Activated CD8-positive, alpha-beta T cell treated with anti-CD3 and anti-CD28 coated beads for 36 hours (primary cell): ENCODE data around the gene EFHC2. TPM values are rescaled to one million over a fixed set of nuclear protein-coding genes. Genes with fewer than 3 reads are reported as not detected.

Experiments used
- ATAC-seq: fragments of 200-7000 bp; cut with Tn5 transposase; one replicate; pipeline ENCODE4 v1.10.0; 2021; ENCODE audit warnings: mild to moderate bottlenecking, moderate library complexity
- CTCF ChIA-PET: fragments of 350-600 bp; sonication (Branson Sonifier 250); formaldehyde crosslinking; loops from one replicate; lab custom pipeline; 2021; ENCODE audit warnings: antibody characterized with exemption; lab: Charles Lee
- POLR2A ChIA-PET: fragments of 350-600 bp; sonication (Branson Sonifier 250); formaldehyde crosslinking; loops from one replicate; lab custom pipeline; 2021; ENCODE audit warnings: antibody characterized with exemption; lab: Charles Lee
- DNase-seq: peaks from one replicate; pipeline ENCODE4 v3.0.0-alpha.2; 2020
- H3K27ac Mint-ChIP-seq: one replicate; pipeline ENCODE4 v1.8.0; 2021; ENCODE audit warnings: mild to moderate bottlenecking, mixed read lengths
- H3K27me3 Mint-ChIP-seq: one replicate; pipeline ENCODE4 v1.8.0; 2021; ENCODE audit warnings: mixed read lengths
- H3K36me3 Mint-ChIP-seq: one replicate; pipeline ENCODE4 v1.8.0; 2021; ENCODE audit warnings: low read depth, mixed read lengths
- H3K4me1 Mint-ChIP-seq: one replicate; pipeline ENCODE4 v1.8.0; 2021; ENCODE audit warnings: low read depth, mixed read lengths
- H3K4me3 Mint-ChIP-seq: one replicate; pipeline ENCODE4 v1.8.0; 2021; ENCODE audit warnings: mild to moderate bottlenecking, moderate library complexity, mixed read lengths
- H3K9me3 Mint-ChIP-seq: one replicate; pipeline ENCODE4 v1.8.0; 2021; ENCODE audit warnings: mixed read lengths
- CTCF ChIP-seq: fragments of 200-600 bp; IDR thresholded peaks from one replicate; pipeline ENCODE4 v1.8.0; 2022; ENCODE audit warnings: antibody characterized with exemption, mild to moderate bottlenecking
- intact Hi-C: fragments of 100-400 bp; cut with micrococcal nuclease; formaldehyde crosslinking; loops from one replicate; pipeline ENCODE4 v1.10.0; 2022
- total RNA-seq, 2 experiments: library from RNA; stranded (reverse); gene quantifications; one replicate each; pipeline ENCODE4 v1.2.3, GENCODE V29; 2021

The EFHC2 gene
- total RNA-seq, 2 experiments from 2014 or later: 0.20 to 0.31 TPM

DNA sequence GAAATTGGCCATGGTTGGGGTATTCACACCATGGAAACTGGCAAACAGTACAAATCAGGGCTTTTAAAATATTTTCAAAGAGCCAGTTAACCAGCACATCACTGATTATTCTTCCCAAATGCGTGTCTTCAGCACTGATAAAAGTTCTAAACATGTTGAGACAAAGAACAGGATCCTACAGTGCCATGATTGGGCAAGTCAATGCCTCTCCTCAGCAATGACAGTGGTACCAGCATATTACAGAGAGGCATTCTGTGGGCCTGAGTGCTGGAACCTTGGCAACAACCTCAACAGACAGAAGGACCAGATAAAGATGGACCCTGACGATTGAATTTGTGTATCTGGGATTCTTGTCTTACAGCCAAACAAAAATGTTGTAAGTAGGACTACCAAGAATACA lies 108.9 kb downstream of the EFHC2 start:
- H3K4me3 Mint-ChIP-seq: no peak overlapping the region
- TF ChIP-seq CTCF: no peak
- ChIA-PET CTCF (no interaction called here), POLR2A (no interaction called here)
- intact Hi-C loops: no loop called here
- H3K27me3 Mint-ChIP-seq: no peaks in the 10 kb centered on the region
- H3K9me3 Mint-ChIP-seq: no peaks in the 10 kb centered on the region
- DNase-seq (no peak), ATAC-seq (no peak)
- no peaks in the 10 kb centered on the region for H3K4me1 Mint-ChIP-seq
- H3K27ac Mint-ChIP-seq: no peak overlapping the region
- no peaks in the 10 kb centered on the region for H3K36me3 Mint-ChIP-seq

DNA sequence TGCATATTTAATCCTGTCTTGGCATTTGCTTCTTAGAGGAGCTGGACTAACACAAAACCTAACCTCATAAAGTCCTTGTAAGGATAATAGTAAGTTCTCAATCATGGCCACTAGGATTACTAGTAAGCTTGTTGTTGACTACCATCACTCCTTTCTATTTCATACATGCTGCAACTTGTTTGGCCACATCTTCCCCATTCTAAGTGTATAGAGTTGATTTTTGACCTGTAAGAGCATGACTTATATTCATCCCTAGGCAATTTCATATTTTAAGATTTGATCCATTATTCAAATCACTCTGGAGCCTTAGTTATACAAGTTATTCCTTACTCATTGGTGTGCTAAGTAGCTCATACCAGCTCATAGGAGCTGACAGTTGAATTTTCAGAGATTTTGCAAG lies 109.4 kb downstream of the EFHC2 start:
- H3K27me3 Mint-ChIP-seq: no peaks in the 10 kb centered on the region
- ATAC-seq (no peak), DNase-seq (no peak)
- no peak overlapping the region for H3K27ac Mint-ChIP-seq
- ChIA-PET CTCF (no interaction called here), POLR2A (no interaction called here)
- no peak overlapping the region for H3K4me3 Mint-ChIP-seq
- H3K9me3 Mint-ChIP-seq: no peaks in the 10 kb centered on the region
- H3K36me3 Mint-ChIP-seq: no peaks in the 10 kb centered on the region
- intact Hi-C loops: no loop called here
- H3K4me1 Mint-ChIP-seq: no peaks in the 10 kb centered on the region
- no peak for TF ChIP-seq CTCF

- H3K27ac Mint-ChIP-seq: no peak overlapping the region
- intact Hi-C loops: no loop called here
- no peaks in the 10 kb centered on the region for H3K9me3 Mint-ChIP-seq
- H3K4me3 Mint-ChIP-seq: no peak overlapping the region
- ATAC-seq (no peak), DNase-seq (no peak)
- H3K36me3 Mint-ChIP-seq: no peaks in the 10 kb centered on the region
- ChIA-PET POLR2A (no interaction called here), CTCF (interaction anchor here (1.4 kb wide), 1 partner anchor 12 kb away, joined by 4 read pairs; no protein-coding TSS in a partner anchor)
- H3K27me3 Mint-ChIP-seq: no peaks in the 10 kb centered on the region
- H3K4me1 Mint-ChIP-seq: no peaks in the 10 kb centered on the region
- no peak for TF ChIP-seq CTCF
These were observed 111.4 kb downstream of the EFHC2 start for GRCh38 chrX:44232081-44232480.

DNA sequence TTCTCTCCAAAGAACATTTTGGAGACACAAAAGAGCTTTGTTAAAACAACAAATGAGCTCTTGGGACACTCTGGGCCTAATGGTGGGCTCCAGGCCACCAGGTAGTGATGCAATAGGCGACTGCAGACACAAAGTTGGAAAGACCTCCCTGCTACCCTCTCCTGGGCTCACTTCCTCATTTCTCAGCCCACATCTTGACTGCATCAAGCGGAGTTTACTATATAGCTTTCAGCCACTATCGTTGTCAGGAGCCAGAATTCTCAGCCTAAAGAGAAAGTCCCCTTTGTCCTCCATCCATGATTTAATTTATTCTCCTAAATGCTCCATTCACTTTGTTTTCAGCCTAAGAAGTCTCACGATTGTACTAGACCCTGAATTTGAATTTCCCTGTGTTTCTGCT lies 114.9 kb downstream of the EFHC2 start:
- H3K4me1 Mint-ChIP-seq: no peaks in the 10 kb centered on the region
- no peak for ATAC-seq
- H3K9me3 Mint-ChIP-seq: no peaks in the 10 kb centered on the region
- TF ChIP-seq CTCF: no peak
- POLR2A ChIA-PET: no interaction called here
- no peaks in the 10 kb centered on the region for H3K36me3 Mint-ChIP-seq
- DNase-seq: no peak
- no peak overlapping the region for H3K27ac Mint-ChIP-seq
- intact Hi-C loops: no loop called here
- H3K4me3 Mint-ChIP-seq: no peak overlapping the region
- no peaks in the 10 kb centered on the region for H3K27me3 Mint-ChIP-seq
- CTCF ChIA-PET: interaction anchor here (0.8 kb wide), 1 partner anchor 16 kb away, joined by 5 read pairs; no protein-coding TSS in a partner anchor

DNA sequence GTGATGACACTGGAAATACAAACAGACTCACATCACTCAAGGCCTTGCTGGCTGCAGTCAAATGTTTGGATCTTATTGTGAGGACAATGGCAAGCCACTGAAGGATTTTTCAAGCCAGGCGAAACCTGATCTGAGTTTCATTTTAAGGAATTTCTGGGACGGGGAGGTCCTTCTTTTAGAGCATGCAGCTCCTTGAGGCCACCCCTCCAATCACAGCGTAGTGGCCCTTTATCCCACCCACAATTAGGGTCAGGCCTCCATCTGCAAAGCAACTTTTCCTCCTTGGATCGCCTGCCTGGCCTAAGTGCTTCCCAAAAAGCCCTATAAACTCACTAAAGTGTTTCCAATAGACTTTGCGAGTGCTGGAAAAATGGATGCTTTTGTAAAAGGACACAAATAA lies 115.5 kb downstream of the EFHC2 start:
- TF ChIP-seq CTCF: no peak
- Mint-ChIP-seq H3K4me1 (no peaks in the 10 kb centered on the region), H3K9me3 (no peaks in the 10 kb centered on the region), H3K36me3 (no peaks in the 10 kb centered on the region), H3K27me3 (no peaks in the 10 kb centered on the region), H3K4me3 (no peak overlapping the region), H3K27ac (no peak overlapping the region)
- ChIA-PET CTCF (no interaction called here), POLR2A (no interaction called here)
- DNase-seq (no peak), ATAC-seq (no peak)
- intact Hi-C loops: no loop called here
